Neural cell (in vitro differentiated cells): ENCODE data around the gene OR6B3. TPM values are rescaled to one million over a fixed set of nuclear protein-coding genes. Genes with fewer than 3 reads are reported as not detected.

ENCODE experiments used
- H2AFZ ChIP-seq: fragments of 200-600, 300-800 bp; sonication (generic), shearing (Covaris generic); 2 replicates; pipeline ENCODE4 v1.6.0; 2014; ENCODE audit warnings: low read depth, mild to moderate bottlenecking, antibody characterized with exemption, low read length, moderate library complexity
- H3F3A ChIP-seq: fragments of 200-600 bp; shearing (Covaris generic); 2 replicates; pipeline ENCODE4 v1.6.1; 2016; ENCODE audit warnings: mild to moderate bottlenecking, moderate library complexity, mixed read lengths, antibody characterized with exemption, low read length; ENCODE audit not compliant: insufficient read depth, poor library complexity, severe bottlenecking
- H3K27ac ChIP-seq: fragments of 200-600, 300-800 bp; sonication (generic), shearing (Covaris generic); 2 replicates; pipeline ENCODE4 v1.5.1; 2014; ENCODE audit warnings: mild to moderate bottlenecking, low read length, moderate library complexity
- H3K27me3 ChIP-seq: fragments of 300-800, 200-600 bp; sonication (generic), shearing (Covaris generic); 2 replicates; pipeline ENCODE4 v1.6.0; 2014; ENCODE audit warnings: mild to moderate bottlenecking, low read depth, low read length, moderate library complexity; ENCODE audit not compliant: insufficient read depth
- H3K36me3 ChIP-seq: fragments of 300-800, 200-600 bp; sonication (generic), shearing (Covaris generic); 2 replicates; pipeline ENCODE4 v1.5.1; 2014; ENCODE audit warnings: mild to moderate bottlenecking, antibody characterized with exemption, low read length, moderate library complexity; ENCODE audit not compliant: insufficient read depth
- H3K4me2 ChIP-seq: fragments of 300-800, 200-600 bp; sonication (generic), shearing (Covaris generic); 2 replicates; pipeline ENCODE4 v1.6.0; 2014; ENCODE audit warnings: mild to moderate bottlenecking, low read length
- H3K4me3 ChIP-seq: fragments of 300-800, 200-600 bp; sonication (generic), shearing (Covaris generic); 2 replicates; pipeline ENCODE4 v1.5.1; 2014; ENCODE audit warnings: mild to moderate bottlenecking, low read length, moderate library complexity
- H3K79me2 ChIP-seq: fragments of 200-600 bp; shearing (Covaris generic); replicated peaks from 2 replicates; pipeline ENCODE4 v1.6.0; 2014; ENCODE audit warnings: mild to moderate bottlenecking, low read length, moderate library complexity; ENCODE audit not compliant: insufficient read depth
- H3K9ac ChIP-seq: fragments of 300-800, 200-600 bp; sonication (generic), shearing (Covaris generic); 2 replicates; pipeline ENCODE4 v1.6.1; 2016; ENCODE audit warnings: mild to moderate bottlenecking, low read length, mixed read lengths
- H3K9me2 ChIP-seq: fragments of 200-600 bp; shearing (Covaris generic); 2 replicates; pipeline ENCODE4 v1.6.1; 2016; ENCODE audit warnings: mild to moderate bottlenecking, low read length, mixed read lengths; ENCODE audit not compliant: insufficient read depth
- H3K9me3 ChIP-seq: fragments of 200-600, 300-800 bp; sonication (generic), shearing (Covaris generic); 2 replicates; pipeline ENCODE4 v1.6.1; 2016; ENCODE audit warnings: mild to moderate bottlenecking, mixed run types, low read length, moderate library complexity, mixed read lengths
- H4K20me1 ChIP-seq: fragments of 200-600 bp; shearing (Covaris generic); 2 replicates; pipeline ENCODE4 v1.6.1; 2016; ENCODE audit warnings: mild to moderate bottlenecking, mixed run types; ENCODE audit not compliant: insufficient read depth
- CTCF ChIP-seq: fragments of 450-650 bp; IDR thresholded peaks from 2 replicates; pipeline ENCODE4 v1.5.1; 2014; ENCODE audit warnings: antibody characterized with exemption, mild to moderate bottlenecking, moderate library complexity; ENCODE audit not compliant: poor library complexity, severe bottlenecking
- EP300 ChIP-seq: fragments of 450-650 bp; conservative IDR thresholded peaks from 2 replicates; pipeline ENCODE4 v1.6.1; 2014; ENCODE audit warnings: antibody characterized with exemption, mild to moderate bottlenecking, moderate library complexity; ENCODE audit not compliant: poor library complexity, severe bottlenecking
- EZH2 ChIP-seq: fragments of 200-600, 300-800 bp; shearing (Covaris generic), sonication (generic); IDR thresholded peaks from 2 replicates; pipeline ENCODE4 v1.6.1; 2014; ENCODE audit warnings: antibody characterized with exemption, low read length, borderline replicate concordance, mild to moderate bottlenecking; ENCODE audit not compliant: insufficient read depth, poor library complexity, severe bottlenecking
- MXI1 ChIP-seq: fragments of 450-650 bp; conservative IDR thresholded peaks from 2 replicates; pipeline ENCODE4 v1.6.1; 2014; ENCODE audit warnings: antibody characterized with exemption, mild to moderate bottlenecking; ENCODE audit not compliant: poor library complexity, severe bottlenecking
- POLR2AphosphoS5 ChIP-seq: IDR thresholded peaks from 2 replicates; pipeline ENCODE4 v1.6.1; 2012
- RAD21 ChIP-seq: fragments of 450-650 bp; conservative IDR thresholded peaks from 2 replicates; pipeline ENCODE4 v1.6.1; 2014; ENCODE audit warnings: antibody characterized with exemption, mild to moderate bottlenecking, moderate library complexity
- REST ChIP-seq: IDR thresholded peaks from 2 replicates; pipeline ENCODE4 v1.6.1; 2012; ENCODE audit warnings: borderline replicate concordance
- SMC3 ChIP-seq: fragments of 450-650 bp; conservative IDR thresholded peaks from 2 replicates; pipeline ENCODE4 v1.6.1; 2014; ENCODE audit warnings: antibody characterized with exemption, mild to moderate bottlenecking, moderate library complexity; ENCODE audit not compliant: poor library complexity
- TAF1 ChIP-seq: IDR thresholded peaks from 2 replicates; pipeline ENCODE4 v1.6.1; 2012; ENCODE audit warnings: low read depth
- polyA plus RNA-seq: library from polyadenylated mRNA; depleted of rRNA; stranded (reverse); fragments of >200 nt; gene quantifications from 2 replicates; pipeline ENCODE4 v1.2.3, GENCODE V29; 2014

Gene OR6B3
- polyA plus RNA-seq, 1 donor from 2014 or later = not detected

- H3K4me2 ChIP-seq = no peak overlapping the region
- no peak for TF ChIP-seq REST
- TF ChIP-seq EZH2 = no peak
- TF ChIP-seq EP300 = no peak
- TF ChIP-seq RAD21 = peak; percentile 65
- TF ChIP-seq MXI1 = no peak
- peak; percentile 85 for TF ChIP-seq CTCF
- TF ChIP-seq SMC3 = peak; percentile 70
- TF ChIP-seq POLR2AphosphoS5 = no peak
- TF ChIP-seq TAF1 = no peak
- no peak overlapping the region for H3K27ac ChIP-seq
- H3K27me3 ChIP-seq = no peaks in the 10 kb centered on the region
- H3K9me3 ChIP-seq = no peaks in the 10 kb centered on the region
- no peaks in the 10 kb centered on the region for H3K36me3 ChIP-seq
- peaks cover 40% of the 10 kb centered on the region for H3K79me2 ChIP-seq
- H2AFZ ChIP-seq = no peak overlapping the region
- no peaks in the 10 kb centered on the region for H3F3A ChIP-seq
- no peak overlapping the region for H3K9ac ChIP-seq
- no peaks in the 10 kb centered on the region for H4K20me1 ChIP-seq
- H3K9me2 ChIP-seq = no peaks in the 10 kb centered on the region
- no peak overlapping the region for H3K4me3 ChIP-seq
These were observed 31.7 kb downstream of the OR6B3 start for GRCh38 chr2:240021488-240022104.

GRCh38 chr2:240018071-240018750, 35.1 kb downstream of the OR6B3 start:
- no peaks in the 10 kb centered on the region for H3K9me2 ChIP-seq

More at GRCh38 chr2:240018071-240018750, 35.1 kb downstream of the OR6B3 start:
- no peak overlapping the region for H2AFZ ChIP-seq
- no peak overlapping the region for H3K4me2 ChIP-seq
- peaks cover 23% of the 10 kb centered on the region for H3K79me2 ChIP-seq
- no peaks in the 10 kb centered on the region for H4K20me1 ChIP-seq
- no peak overlapping the region for H3K9ac ChIP-seq
- H3K4me3 ChIP-seq = no peak overlapping the region
- H3K27ac ChIP-seq = no peak overlapping the region
- no peaks in the 10 kb centered on the region for H3K27me3 ChIP-seq
- H3K36me3 ChIP-seq = no peaks in the 10 kb centered on the region
- no peaks in the 10 kb centered on the region for H3K9me3 ChIP-seq
- H3F3A ChIP-seq = no peaks in the 10 kb centered on the region
- no peak for TF ChIP-seq RAD21
- TF ChIP-seq MXI1 = no peak
- no peak for TF ChIP-seq EZH2
- no peak for TF ChIP-seq TAF1
- no peak for TF ChIP-seq POLR2AphosphoS5
- no peak for TF ChIP-seq EP300
- TF ChIP-seq CTCF = no peak
- TF ChIP-seq SMC3 = no peak
- TF ChIP-seq REST = no peak
